Central memory CD8-positive, alpha-beta T cell (primary cell): ENCODE data around the gene MNX1.

Experiments
- ATAC-seq: fragments of 150-1000 bp; cut with Tn5 transposase; replicated peaks from 2 replicates; pipeline ENCODE4 v1.10.0; 2022; ENCODE audit warnings: mild to moderate bottlenecking, moderate FRiP score, moderate number of reproducible peaks; ENCODE audit not compliant: poor library complexity, severe bottlenecking; ENCODE audit errors: extremely low read depth
- DNase-seq, 2 donors: peaks; one replicate each; pipeline ENCODE4 v3.0.0; 2021; ENCODE audit warnings: low spot score in 2 of 2
- H3K27ac Mint-ChIP-seq: one replicate; pipeline ENCODE4 v1.8.0; 2022; ENCODE audit warnings: low read depth, mild to moderate bottlenecking, moderate library complexity, mixed read lengths
- H3K27me3 Mint-ChIP-seq: one replicate; pipeline ENCODE4 v1.8.0; 2022; ENCODE audit warnings: mixed read lengths
- H3K36me3 Mint-ChIP-seq: one replicate; pipeline ENCODE4 v1.8.0; 2022; ENCODE audit warnings: mild to moderate bottlenecking, moderate library complexity, mixed read lengths; ENCODE audit not compliant: insufficient read depth
- H3K4me1 Mint-ChIP-seq: one replicate; pipeline ENCODE4 v1.8.0; 2022; ENCODE audit warnings: mixed read lengths
- H3K4me3 Mint-ChIP-seq: one replicate; pipeline ENCODE4 v1.8.0; 2022; ENCODE audit warnings: mild to moderate bottlenecking, moderate library complexity, mixed read lengths
- H3K9me3 Mint-ChIP-seq: one replicate; pipeline ENCODE4 v1.8.0; 2022; ENCODE audit warnings: mixed read lengths

MNX1 gene

GRCh38 chr7:157017603-157018327 is 7.3 kb upstream of the MNX1 start:
- H3K27me3 Mint-ChIP-seq: peaks cover 83% of the 10 kb centered on the region
- ATAC-seq (no peak), DNase-seq (no peak)
- peaks cover 3% of the 10 kb centered on the region for H3K36me3 Mint-ChIP-seq
- no peaks in the 10 kb centered on the region for H3K9me3 Mint-ChIP-seq
- H3K4me1 Mint-ChIP-seq: no peaks in the 10 kb centered on the region
- H3K4me3 Mint-ChIP-seq: no peak overlapping the region
- no peak overlapping the region for H3K27ac Mint-ChIP-seq

- Mint-ChIP-seq H3K27me3 (peaks cover 83% of the 10 kb centered on the region), H3K9me3 (no peaks in the 10 kb centered on the region), H3K27ac (no peak overlapping the region), H3K36me3 (peaks cover 3% of the 10 kb centered on the region), H3K4me1 (peaks cover under 1% of the 10 kb centered on the region), H3K4me3 (no peak overlapping the region)
- no peak for DNase-seq
- no peak for ATAC-seq
Measured at GRCh38 chr7:157017149-157017548, 6.7 kb upstream of the MNX1 start.

GRCh38 chr7:157016352-157017041 is 6.0 kb upstream of the MNX1 start:
- H3K9me3 Mint-ChIP-seq: no peaks in the 10 kb centered on the region
- H3K4me1 Mint-ChIP-seq: peaks cover 7% of the 10 kb centered on the region
- no peak overlapping the region for H3K4me3 Mint-ChIP-seq
- H3K27me3 Mint-ChIP-seq: peaks cover 86% of the 10 kb centered on the region
- H3K36me3 Mint-ChIP-seq: peaks cover 3% of the 10 kb centered on the region
- no peak overlapping the region for H3K27ac Mint-ChIP-seq
- DNase-seq (no peak), ATAC-seq (no peak)

GRCh38 chr7:157016024-157016351 is 5.5 kb upstream of the MNX1 start:
- ATAC-seq (no peak), DNase-seq (no peak)
- peaks cover 90% of the 10 kb centered on the region for H3K27me3 Mint-ChIP-seq
- H3K4me3 Mint-ChIP-seq: no peak overlapping the region
- H3K9me3 Mint-ChIP-seq: no peaks in the 10 kb centered on the region
- H3K4me1 Mint-ChIP-seq: peaks cover 8% of the 10 kb centered on the region
- peaks cover 3% of the 10 kb centered on the region for H3K36me3 Mint-ChIP-seq
- H3K27ac Mint-ChIP-seq: no peak overlapping the region

GRCh38 chr7:157014635-157015555 is 4.4 kb upstream of the MNX1 start:
- peaks cover 81% of the 10 kb centered on the region for H3K27me3 Mint-ChIP-seq
- H3K27ac Mint-ChIP-seq: no peak overlapping the region
- H3K36me3 Mint-ChIP-seq: peaks cover 4% of the 10 kb centered on the region
- H3K4me1 Mint-ChIP-seq: peaks cover 8% of the 10 kb centered on the region
- DNase-seq: no peak
- H3K9me3 Mint-ChIP-seq: no peaks in the 10 kb centered on the region
- H3K4me3 Mint-ChIP-seq: no peak overlapping the region
- no peak for ATAC-seq

GRCh38 chr7:157013602-157014549 is 3.4 kb upstream of the MNX1 start:
- H3K27ac Mint-ChIP-seq: no peak overlapping the region
- peaks cover 4% of the 10 kb centered on the region for H3K36me3 Mint-ChIP-seq
- peaks cover 14% of the 10 kb centered on the region for H3K4me1 Mint-ChIP-seq
- H3K9me3 Mint-ChIP-seq: no peaks in the 10 kb centered on the region
- no peak for ATAC-seq
- peaks cover 79% of the 10 kb centered on the region for H3K27me3 Mint-ChIP-seq
- DNase-seq: no peak
- no peak overlapping the region for H3K4me3 Mint-ChIP-seq

- no peak for DNase-seq
- Mint-ChIP-seq H3K36me3 (peaks cover 4% of the 10 kb centered on the region), H3K27me3 (peaks cover 82% of the 10 kb centered on the region), H3K4me3 (no peak overlapping the region), H3K4me1 (peaks cover 14% of the 10 kb centered on the region), H3K9me3 (no peaks in the 10 kb centered on the region), H3K27ac (no peak overlapping the region)
- ATAC-seq: no peak
Measured at GRCh38 chr7:157013101-157013500, 2.6 kb upstream of the MNX1 start.

- H3K4me3 Mint-ChIP-seq: no peak overlapping the region
- H3K27me3 Mint-ChIP-seq: peaks cover 86% of the 10 kb centered on the region
- no peak for DNase-seq
- no peak overlapping the region for H3K27ac Mint-ChIP-seq
- ATAC-seq: no peak
- peaks cover 6% of the 10 kb centered on the region for H3K36me3 Mint-ChIP-seq
- H3K4me1 Mint-ChIP-seq: peaks cover 14% of the 10 kb centered on the region
- no peaks in the 10 kb centered on the region for H3K9me3 Mint-ChIP-seq
Measured at GRCh38 chr7:157012113-157012547, 1.7 kb upstream of the MNX1 start.

GRCh38 chr7:157011333-157012112 is 1.1 kb upstream of the MNX1 start:
- no peaks in the 10 kb centered on the region for H3K9me3 Mint-ChIP-seq
- H3K27me3 Mint-ChIP-seq: peaks cover 86% of the 10 kb centered on the region
- ATAC-seq: no peak
- peak overlapping the region; percentile 55 for H3K4me3 Mint-ChIP-seq
- peaks cover 6% of the 10 kb centered on the region for H3K36me3 Mint-ChIP-seq
- DNase-seq: no peak
- H3K4me1 Mint-ChIP-seq: peaks cover 14% of the 10 kb centered on the region
- no peak overlapping the region for H3K27ac Mint-ChIP-seq

GRCh38 chr7:157009778-157010587 is 480 bp downstream of the MNX1 start:
- no peak for ATAC-seq
- H3K9me3 Mint-ChIP-seq: no peaks in the 10 kb centered on the region
- peak overlapping the region; percentile 64 for H3K4me3 Mint-ChIP-seq
- no peak overlapping the region for H3K27ac Mint-ChIP-seq
- peaks cover 4% of the 10 kb centered on the region for H3K36me3 Mint-ChIP-seq
- DNase-seq: no peak
- H3K4me1 Mint-ChIP-seq: peaks cover 16% of the 10 kb centered on the region
- H3K27me3 Mint-ChIP-seq: peaks cover 81% of the 10 kb centered on the region
